ENCODE data around the gene DISP1. TPM values are rescaled to one million over a fixed set of nuclear protein-coding genes. Genes with fewer than 3 reads are reported as not detected.

DISP1 gene
- total RNA-seq, 4 donors from 2014 or later = 8.3 to 20.9 (median 14.9) TPM

DNA sequence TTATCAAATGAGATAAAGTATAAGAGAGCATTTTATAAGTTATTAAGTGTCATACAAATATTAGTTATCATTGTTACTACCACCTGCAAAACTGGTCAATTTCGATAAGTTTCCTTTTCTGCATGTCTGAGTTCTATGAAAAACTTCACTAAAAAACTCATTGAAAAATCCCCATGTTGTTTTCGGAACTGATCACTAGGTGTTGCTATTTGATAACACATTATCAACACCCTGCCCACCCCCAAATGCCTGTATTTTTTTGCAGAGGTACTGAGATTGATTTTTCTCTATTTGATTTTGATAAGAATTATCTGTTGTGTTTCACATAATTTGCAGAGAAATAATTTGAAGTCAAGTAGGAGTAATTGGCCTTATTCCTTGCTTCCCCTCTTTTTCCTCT lies 22.1 kb upstream of the DISP1 start:
- no peaks in the 10 kb centered on the region for H3K36me3 ChIP-seq
- no peaks in the 10 kb centered on the region for H3K27me3 ChIP-seq
- no peak for DNase-seq (ENCODE audit: low spot score in 2 of 2)
- H3K27ac ChIP-seq = no peak overlapping the region
- TF ChIP-seq, protein P1, sequence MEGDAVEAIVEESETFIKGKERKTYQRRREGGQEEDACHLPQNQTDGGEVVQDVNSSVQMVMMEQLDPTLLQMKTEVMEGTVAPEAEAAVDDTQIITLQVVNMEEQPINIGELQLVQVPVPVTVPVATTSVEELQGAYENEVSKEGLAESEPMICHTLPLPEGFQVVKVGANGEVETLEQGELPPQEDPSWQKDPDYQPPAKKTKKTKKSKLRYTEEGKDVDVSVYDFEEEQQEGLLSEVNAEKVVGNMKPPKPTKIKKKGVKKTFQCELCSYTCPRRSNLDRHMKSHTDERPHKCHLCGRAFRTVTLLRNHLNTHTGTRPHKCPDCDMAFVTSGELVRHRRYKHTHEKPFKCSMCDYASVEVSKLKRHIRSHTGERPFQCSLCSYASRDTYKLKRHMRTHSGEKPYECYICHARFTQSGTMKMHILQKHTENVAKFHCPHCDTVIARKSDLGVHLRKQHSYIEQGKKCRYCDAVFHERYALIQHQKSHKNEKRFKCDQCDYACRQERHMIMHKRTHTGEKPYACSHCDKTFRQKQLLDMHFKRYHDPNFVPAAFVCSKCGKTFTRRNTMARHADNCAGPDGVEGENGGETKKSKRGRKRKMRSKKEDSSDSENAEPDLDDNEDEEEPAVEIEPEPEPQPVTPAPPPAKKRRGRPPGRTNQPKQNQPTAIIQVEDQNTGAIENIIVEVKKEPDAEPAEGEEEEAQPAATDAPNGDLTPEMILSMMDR (IDR thresholded peaks at IDR 0.05) = peak; percentile 21 to 33
- no peak for TF ChIP-seq POLR2A (IDR thresholded peaks at IDR 0.05)
- WGBS = 7% methylated on average over 2 of the region's 2 CpGs
- no peaks in the 10 kb centered on the region for H3K4me1 ChIP-seq
- no peaks in the 10 kb centered on the region for H3K9me3 ChIP-seq
- H3K4me3 ChIP-seq = no peak overlapping the region

DNA sequence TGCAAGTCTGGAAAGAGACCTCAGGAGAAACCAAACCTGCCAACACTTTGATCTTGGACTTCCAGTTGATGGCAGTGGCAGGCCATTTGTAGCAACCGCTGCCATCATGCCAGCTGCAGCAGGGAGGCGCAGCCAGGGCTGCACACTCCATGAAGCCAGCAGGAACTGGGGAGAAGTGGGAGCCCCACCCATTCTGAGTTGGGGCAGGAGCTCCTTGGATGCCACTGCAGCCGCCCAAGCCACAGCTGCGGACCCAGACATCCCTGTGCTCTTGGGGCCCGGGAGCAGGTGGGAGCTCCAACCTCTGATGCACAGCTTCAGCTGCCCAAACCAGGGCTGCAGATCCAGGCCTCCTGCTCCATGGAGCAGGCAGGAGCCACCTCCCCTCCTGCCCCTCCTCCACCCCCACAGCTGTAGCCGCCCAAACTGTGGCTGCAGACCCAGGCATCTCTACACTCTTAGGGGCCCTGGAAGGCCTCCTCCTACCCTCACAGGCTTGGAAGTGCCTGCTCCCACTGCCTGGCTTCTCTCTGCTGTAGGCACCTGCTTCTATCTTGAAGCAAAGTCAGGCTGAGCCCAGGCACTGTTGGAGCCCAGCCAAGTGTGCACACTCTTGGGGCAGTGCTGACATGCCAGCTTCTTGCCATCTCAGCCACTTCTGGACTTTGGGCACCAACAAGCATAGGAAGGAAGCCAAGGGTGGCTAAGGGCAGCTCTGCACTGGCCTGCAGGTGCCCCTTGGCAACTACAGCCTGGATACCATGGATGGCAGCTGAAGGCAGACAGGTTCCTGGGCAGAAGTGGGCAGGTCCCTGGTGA lies 20.0 kb upstream of the DISP1 start:
- TF ChIP-seq POLR2AphosphoS5 (IDR thresholded peaks at IDR 0.05) (no peak), EP300 (IDR thresholded peaks at IDR 0.05) (no peak), POLR2A (IDR thresholded peaks at IDR 0.05) (no peak)
- TF ChIP-seq, protein P1 (IDR thresholded peaks at IDR 0.05) = no peak
- Histone ChIP-seq H3K4me3 (no peak overlapping the region), H3K4me1 (peaks cover 3% of the 10 kb centered on the region), H3K27ac (no peak overlapping the region), H3K27me3 (no peaks in the 10 kb centered on the region), H3K9me3 (no peaks in the 10 kb centered on the region), H3K36me3 (no peaks in the 10 kb centered on the region)
- no peak for DNase-seq (ENCODE audit: low spot score in 2 of 2)
- 84% methylated on average over 6 of the region's 6 CpGs for WGBS

DNA sequence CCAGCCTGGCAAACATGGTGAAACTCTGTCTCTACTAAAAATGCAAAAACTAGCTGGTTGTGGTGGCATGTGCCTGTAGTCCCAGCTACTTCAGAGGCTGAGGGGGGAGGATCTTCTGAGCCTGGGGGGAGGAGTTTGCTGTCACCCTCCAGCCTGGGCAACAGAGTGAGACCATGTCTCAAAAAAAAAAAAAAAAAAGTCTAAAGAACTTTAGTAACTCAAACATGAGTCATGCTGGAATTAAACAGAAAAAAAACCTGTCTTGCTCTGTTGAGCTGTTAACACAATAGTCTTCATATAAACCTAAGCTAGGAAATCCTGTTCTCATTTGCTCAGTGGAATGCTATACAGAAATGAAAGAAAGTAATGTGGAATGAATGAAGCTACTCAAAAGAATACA lies 16.7 kb upstream of the DISP1 start:
- no peak overlapping the region for H3K27ac ChIP-seq
- DNase-seq (ENCODE audit: low spot score in 2 of 2) = no peak
- TF ChIP-seq EP300 (IDR thresholded peaks at IDR 0.05) (no peak), POLR2AphosphoS5 (IDR thresholded peaks at IDR 0.05) (no peak), POLR2A (IDR thresholded peaks at IDR 0.05) (no peak)
- TF ChIP-seq, protein P1 (IDR thresholded peaks at IDR 0.05) = no peak

DNA sequence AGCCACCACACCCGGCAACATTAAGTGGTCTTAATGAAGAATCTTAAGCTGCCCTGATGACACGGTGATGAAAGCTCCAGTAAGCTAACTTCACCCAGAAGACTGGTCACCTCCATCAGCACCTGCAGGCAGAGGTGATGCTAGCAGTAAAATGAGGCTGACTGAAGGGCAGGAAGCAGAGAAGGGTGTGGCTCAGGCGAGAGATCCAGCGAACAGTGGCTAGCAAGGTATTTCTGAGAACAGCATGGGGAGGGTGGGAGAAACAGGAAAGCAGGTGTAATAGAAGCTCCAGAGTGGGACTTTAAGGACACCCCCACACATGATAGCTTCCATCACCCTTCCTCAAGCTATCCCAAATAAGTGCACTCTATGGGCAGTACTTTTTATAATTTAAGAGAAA lies 15.9 kb upstream of the DISP1 start:
- Histone ChIP-seq H3K36me3 (no peaks in the 10 kb centered on the region), H3K9me3 (no peaks in the 10 kb centered on the region), H3K27ac (no peak overlapping the region), H3K27me3 (no peaks in the 10 kb centered on the region), H3K4me3 (no peak overlapping the region), H3K4me1 (peaks cover 3% of the 10 kb centered on the region)
- TF ChIP-seq POLR2A (IDR thresholded peaks at IDR 0.05) (no peak), EP300 (IDR thresholded peaks at IDR 0.05) (no peak), POLR2AphosphoS5 (IDR thresholded peaks at IDR 0.05) (no peak)
- TF ChIP-seq, protein P1 (IDR thresholded peaks at IDR 0.05) = no peak
- no peak for DNase-seq (ENCODE audit: low spot score in 2 of 2)
- 76% methylated on average over 4 of the region's 4 CpGs for WGBS

More for the DNA sequence above, 16.7 kb upstream of the DISP1 start:
- H3K4me3 ChIP-seq = no peak overlapping the region
- no peaks in the 10 kb centered on the region for H3K36me3 ChIP-seq
- H3K9me3 ChIP-seq = no peaks in the 10 kb centered on the region
- no peaks in the 10 kb centered on the region for H3K27me3 ChIP-seq
- peaks cover 3% of the 10 kb centered on the region for H3K4me1 ChIP-seq

DNA sequence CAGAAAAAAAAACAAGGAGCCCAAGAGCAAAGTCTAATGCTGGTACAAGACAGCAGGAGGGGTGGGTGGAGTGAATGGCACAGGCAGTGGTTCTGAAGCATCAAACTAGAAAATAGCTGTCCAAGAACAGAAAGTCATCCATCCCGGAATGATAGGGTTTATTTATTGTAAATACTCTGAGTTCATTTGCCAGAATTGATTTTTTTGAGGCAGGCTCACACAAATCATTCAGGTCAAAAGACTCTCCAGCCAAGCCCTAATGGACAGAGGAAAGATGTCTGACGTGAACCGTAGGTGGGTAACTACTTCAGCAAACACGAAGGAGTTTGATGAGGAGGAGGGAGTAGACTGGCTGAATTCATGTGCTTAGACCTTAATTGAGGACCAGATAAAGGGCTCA lies 13.8 kb upstream of the DISP1 start:
- Histone ChIP-seq H3K27me3 (no peaks in the 10 kb centered on the region), H3K9me3 (no peaks in the 10 kb centered on the region), H3K4me3 (no peak overlapping the region), H3K4me1 (peaks cover 3% of the 10 kb centered on the region), H3K36me3 (no peaks in the 10 kb centered on the region), H3K27ac (no peak overlapping the region)
- no peak for DNase-seq (ENCODE audit: low spot score in 2 of 2)
- TF ChIP-seq POLR2A (IDR thresholded peaks at IDR 0.05) (no peak), POLR2AphosphoS5 (IDR thresholded peaks at IDR 0.05) (no peak), EP300 (IDR thresholded peaks at IDR 0.05) (no peak)
- TF ChIP-seq, protein P1 (IDR thresholded peaks at IDR 0.05) = no peak
- 89% methylated on average over 4 of the region's 4 CpGs for WGBS
